ENCODE measurements around the gene SLC33A1. TPM values are rescaled to one million over a fixed set of nuclear protein-coding genes. Genes with fewer than 3 reads are reported as not detected.
A peak's percentile ranks its signal among the peaks of the same experiment; 100 is the strongest.

SLC33A1 gene
- total and polyA plus RNA-seq, 2 of the 13 experiments (the other 11 are each of a cell fraction or from before 2014, with no cell fraction given) = 20.0 to 32.1 TPM

- TF ChIP-seq ZBTB46 (CRISPR knock-in tag; IDR thresholded peaks at IDR 0.05; ENCODE audit: borderline replicate concordance) = no peak
- TF ChIP-seq GABPA (IDR thresholded peaks at IDR 0.05; ENCODE audit: low read depth, low read length) = no peak; the same call in 1 of the 2 replicates
- TF ChIP-seq GABPA (CRISPR knock-in tag; IDR thresholded peaks at IDR 0.05; ENCODE audit: low read depth) = no peak; the same call in 1 of the 2 replicates
- TF ChIP-seq, protein P1, sequence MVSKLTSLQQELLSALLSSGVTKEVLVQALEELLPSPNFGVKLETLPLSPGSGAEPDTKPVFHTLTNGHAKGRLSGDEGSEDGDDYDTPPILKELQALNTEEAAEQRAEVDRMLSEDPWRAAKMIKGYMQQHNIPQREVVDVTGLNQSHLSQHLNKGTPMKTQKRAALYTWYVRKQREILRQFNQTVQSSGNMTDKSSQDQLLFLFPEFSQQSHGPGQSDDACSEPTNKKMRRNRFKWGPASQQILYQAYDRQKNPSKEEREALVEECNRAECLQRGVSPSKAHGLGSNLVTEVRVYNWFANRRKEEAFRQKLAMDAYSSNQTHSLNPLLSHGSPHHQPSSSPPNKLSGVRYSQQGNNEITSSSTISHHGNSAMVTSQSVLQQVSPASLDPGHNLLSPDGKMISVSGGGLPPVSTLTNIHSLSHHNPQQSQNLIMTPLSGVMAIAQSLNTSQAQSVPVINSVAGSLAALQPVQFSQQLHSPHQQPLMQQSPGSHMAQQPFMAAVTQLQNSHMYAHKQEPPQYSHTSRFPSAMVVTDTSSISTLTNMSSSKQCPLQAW (CRISPR knock-in tag; IDR thresholded peaks at IDR 0.05) = peak; percentile 66; the same call in 1 of the 2 replicates
- 0 out of 2 replicates have a peak, but pooled peaks have one; percentile 11 for TF ChIP-seq ZNF431 (CRISPR knock-in tag; IDR thresholded peaks at IDR 0.05; ENCODE audit: borderline replicate concordance, low read depth)
- no peak for TF ChIP-seq PRDM4 (CRISPR knock-in tag; IDR thresholded peaks at IDR 0.05; ENCODE audit: borderline replicate concordance)
- TF ChIP-seq SIX4 (CRISPR knock-in tag; IDR thresholded peaks at IDR 0.05) = 0 out of 2 replicates have a peak, but pooled peaks have one; percentile 8
- TF ChIP-seq ATF4 (CRISPR knock-in tag; IDR thresholded peaks at IDR 0.05) = peak in 1 of 2 experiments; percentile 13; a peak in 1 of 4 replicates
- TF ChIP-seq, protein P2, sequence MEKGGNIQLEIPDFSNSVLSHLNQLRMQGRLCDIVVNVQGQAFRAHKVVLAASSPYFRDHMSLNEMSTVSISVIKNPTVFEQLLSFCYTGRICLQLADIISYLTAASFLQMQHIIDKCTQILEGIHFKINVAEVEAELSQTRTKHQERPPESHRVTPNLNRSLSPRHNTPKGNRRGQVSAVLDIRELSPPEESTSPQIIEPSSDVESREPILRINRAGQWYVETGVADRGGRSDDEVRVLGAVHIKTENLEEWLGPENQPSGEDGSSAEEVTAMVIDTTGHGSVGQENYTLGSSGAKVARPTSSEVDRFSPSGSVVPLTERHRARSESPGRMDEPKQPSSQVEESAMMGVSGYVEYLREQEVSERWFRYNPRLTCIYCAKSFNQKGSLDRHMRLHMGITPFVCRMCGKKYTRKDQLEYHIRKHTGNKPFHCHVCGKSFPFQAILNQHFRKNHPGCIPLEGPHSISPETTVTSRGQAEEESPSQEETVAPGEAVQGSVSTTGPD (CRISPR knock-in tag; IDR thresholded peaks at IDR 0.05) = peak; percentile 79
- TF ChIP-seq FLYWCH1 (CRISPR knock-in tag; IDR thresholded peaks at IDR 0.05) = 0 out of 2 replicates have a peak, but pooled peaks have one; percentile 23
- no peak; the same call in 1 of the 2 replicates for TF ChIP-seq ZNF460 (CRISPR knock-in tag; IDR thresholded peaks at IDR 0.05; ENCODE audit: borderline replicate concordance)
- TF ChIP-seq, protein P3, sequence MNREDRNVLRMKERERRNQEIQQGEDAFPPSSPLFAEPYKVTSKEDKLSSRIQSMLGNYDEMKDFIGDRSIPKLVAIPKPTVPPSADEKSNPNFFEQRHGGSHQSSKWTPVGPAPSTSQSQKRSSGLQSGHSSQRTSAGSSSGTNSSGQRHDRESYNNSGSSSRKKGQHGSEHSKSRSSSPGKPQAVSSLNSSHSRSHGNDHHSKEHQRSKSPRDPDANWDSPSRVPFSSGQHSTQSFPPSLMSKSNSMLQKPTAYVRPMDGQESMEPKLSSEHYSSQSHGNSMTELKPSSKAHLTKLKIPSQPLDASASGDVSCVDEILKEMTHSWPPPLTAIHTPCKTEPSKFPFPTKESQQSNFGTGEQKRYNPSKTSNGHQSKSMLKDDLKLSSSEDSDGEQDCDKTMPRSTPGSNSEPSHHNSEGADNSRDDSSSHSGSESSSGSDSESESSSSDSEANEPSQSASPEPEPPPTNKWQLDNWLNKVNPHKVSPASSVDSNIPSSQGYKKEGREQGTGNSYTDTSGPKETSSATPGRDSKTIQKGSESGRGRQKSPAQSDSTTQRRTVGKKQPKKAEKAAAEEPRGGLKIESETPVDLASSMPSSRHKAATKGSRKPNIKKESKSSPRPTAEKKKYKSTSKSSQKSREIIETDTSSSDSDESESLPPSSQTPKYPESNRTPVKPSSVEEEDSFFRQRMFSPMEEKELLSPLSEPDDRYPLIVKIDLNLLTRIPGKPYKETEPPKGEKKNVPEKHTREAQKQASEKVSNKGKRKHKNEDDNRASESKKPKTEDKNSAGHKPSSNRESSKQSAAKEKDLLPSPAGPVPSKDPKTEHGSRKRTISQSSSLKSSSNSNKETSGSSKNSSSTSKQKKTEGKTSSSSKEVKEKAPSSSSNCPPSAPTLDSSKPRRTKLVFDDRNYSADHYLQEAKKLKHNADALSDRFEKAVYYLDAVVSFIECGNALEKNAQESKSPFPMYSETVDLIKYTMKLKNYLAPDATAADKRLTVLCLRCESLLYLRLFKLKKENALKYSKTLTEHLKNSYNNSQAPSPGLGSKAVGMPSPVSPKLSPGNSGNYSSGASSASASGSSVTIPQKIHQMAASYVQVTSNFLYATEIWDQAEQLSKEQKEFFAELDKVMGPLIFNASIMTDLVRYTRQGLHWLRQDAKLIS (CRISPR knock-in tag; IDR thresholded peaks at IDR 0.05) = no peak
- no peak for TF ChIP-seq ZMAT5 (CRISPR knock-in tag; IDR thresholded peaks at IDR 0.05; ENCODE audit: borderline replicate concordance, low read depth)
- TF ChIP-seq HOXA5 (CRISPR knock-in tag; IDR thresholded peaks at IDR 0.05) = no peak; the same call in 1 of the 2 replicates
Measured at GRCh38 chr3:155870133-155870944, 16.1 kb upstream of the SLC33A1 start, which contains the start of gene GMPS (continued).
